Neural cell (in vitro differentiated cells): ENCODE data around the gene PES1. TPM values are rescaled to one million over a fixed set of nuclear protein-coding genes. Genes with fewer than 3 reads are reported as not detected.

Experiments
- H2AFZ ChIP-seq: fragments of 200-600, 300-800 bp; sonication (generic), shearing (Covaris generic); 2 replicates; pipeline ENCODE4 v1.6.0; 2014; ENCODE audit warnings: low read depth, mild to moderate bottlenecking, antibody characterized with exemption, low read length, moderate library complexity
- H3F3A ChIP-seq: fragments of 200-600 bp; shearing (Covaris generic); 2 replicates; pipeline ENCODE4 v1.6.1; 2016; ENCODE audit warnings: mild to moderate bottlenecking, moderate library complexity, mixed read lengths, antibody characterized with exemption, low read length; ENCODE audit not compliant: insufficient read depth, poor library complexity, severe bottlenecking
- H3K27ac ChIP-seq: fragments of 200-600, 300-800 bp; sonication (generic), shearing (Covaris generic); 2 replicates; pipeline ENCODE4 v1.5.1; 2014; ENCODE audit warnings: mild to moderate bottlenecking, low read length, moderate library complexity
- H3K27me3 ChIP-seq: fragments of 300-800, 200-600 bp; sonication (generic), shearing (Covaris generic); 2 replicates; pipeline ENCODE4 v1.6.0; 2014; ENCODE audit warnings: mild to moderate bottlenecking, low read depth, low read length, moderate library complexity; ENCODE audit not compliant: insufficient read depth
- H3K36me3 ChIP-seq: fragments of 300-800, 200-600 bp; sonication (generic), shearing (Covaris generic); 2 replicates; pipeline ENCODE4 v1.5.1; 2014; ENCODE audit warnings: mild to moderate bottlenecking, antibody characterized with exemption, low read length, moderate library complexity; ENCODE audit not compliant: insufficient read depth
- H3K4me2 ChIP-seq: fragments of 300-800, 200-600 bp; sonication (generic), shearing (Covaris generic); 2 replicates; pipeline ENCODE4 v1.6.0; 2014; ENCODE audit warnings: mild to moderate bottlenecking, low read length
- H3K4me3 ChIP-seq: fragments of 300-800, 200-600 bp; sonication (generic), shearing (Covaris generic); 2 replicates; pipeline ENCODE4 v1.5.1; 2014; ENCODE audit warnings: mild to moderate bottlenecking, low read length, moderate library complexity
- H3K79me2 ChIP-seq: fragments of 200-600 bp; shearing (Covaris generic); replicated peaks from 2 replicates; pipeline ENCODE4 v1.6.0; 2014; ENCODE audit warnings: mild to moderate bottlenecking, low read length, moderate library complexity; ENCODE audit not compliant: insufficient read depth
- H3K9ac ChIP-seq: fragments of 300-800, 200-600 bp; sonication (generic), shearing (Covaris generic); 2 replicates; pipeline ENCODE4 v1.6.1; 2016; ENCODE audit warnings: mild to moderate bottlenecking, low read length, mixed read lengths
- H3K9me2 ChIP-seq: fragments of 200-600 bp; shearing (Covaris generic); 2 replicates; pipeline ENCODE4 v1.6.1; 2016; ENCODE audit warnings: mild to moderate bottlenecking, low read length, mixed read lengths; ENCODE audit not compliant: insufficient read depth
- H3K9me3 ChIP-seq: fragments of 200-600, 300-800 bp; sonication (generic), shearing (Covaris generic); 2 replicates; pipeline ENCODE4 v1.6.1; 2016; ENCODE audit warnings: mild to moderate bottlenecking, mixed run types, low read length, moderate library complexity, mixed read lengths
- H4K20me1 ChIP-seq: fragments of 200-600 bp; shearing (Covaris generic); 2 replicates; pipeline ENCODE4 v1.6.1; 2016; ENCODE audit warnings: mild to moderate bottlenecking, mixed run types; ENCODE audit not compliant: insufficient read depth
- EP300 ChIP-seq: fragments of 450-650 bp; conservative IDR thresholded peaks from 2 replicates; pipeline ENCODE4 v1.6.1; 2014; ENCODE audit warnings: antibody characterized with exemption, mild to moderate bottlenecking, moderate library complexity; ENCODE audit not compliant: poor library complexity, severe bottlenecking
- EZH2 ChIP-seq: fragments of 200-600, 300-800 bp; shearing (Covaris generic), sonication (generic); IDR thresholded peaks from 2 replicates; pipeline ENCODE4 v1.6.1; 2014; ENCODE audit warnings: antibody characterized with exemption, low read length, borderline replicate concordance, mild to moderate bottlenecking; ENCODE audit not compliant: insufficient read depth, poor library complexity, severe bottlenecking
- MXI1 ChIP-seq: fragments of 450-650 bp; conservative IDR thresholded peaks from 2 replicates; pipeline ENCODE4 v1.6.1; 2014; ENCODE audit warnings: antibody characterized with exemption, mild to moderate bottlenecking; ENCODE audit not compliant: poor library complexity, severe bottlenecking
- POLR2AphosphoS5 ChIP-seq: IDR thresholded peaks from 2 replicates; pipeline ENCODE4 v1.6.1; 2012
- RAD21 ChIP-seq: fragments of 450-650 bp; conservative IDR thresholded peaks from 2 replicates; pipeline ENCODE4 v1.6.1; 2014; ENCODE audit warnings: antibody characterized with exemption, mild to moderate bottlenecking, moderate library complexity
- REST ChIP-seq: IDR thresholded peaks from 2 replicates; pipeline ENCODE4 v1.6.1; 2012; ENCODE audit warnings: borderline replicate concordance
- SMC3 ChIP-seq: fragments of 450-650 bp; conservative IDR thresholded peaks from 2 replicates; pipeline ENCODE4 v1.6.1; 2014; ENCODE audit warnings: antibody characterized with exemption, mild to moderate bottlenecking, moderate library complexity; ENCODE audit not compliant: poor library complexity
- TAF1 ChIP-seq: IDR thresholded peaks from 2 replicates; pipeline ENCODE4 v1.6.1; 2012; ENCODE audit warnings: low read depth
- polyA plus RNA-seq: library from polyadenylated mRNA; depleted of rRNA; stranded (reverse); fragments of >200 nt; gene quantifications from 2 replicates; pipeline ENCODE4 v1.2.3, GENCODE V29; 2014
- TF ChIP-seq, protein P1 (sequence below): fragments of 450-650 bp; IDR thresholded peaks from 2 replicates; pipeline ENCODE4 v1.5.1; 2014; ENCODE audit warnings: antibody characterized with exemption, mild to moderate bottlenecking, moderate library complexity; ENCODE audit not compliant: poor library complexity, severe bottlenecking

The PES1 gene
- polyA plus RNA-seq, 1 donor from 2014 or later = 44.1 TPM

- no peak overlapping the region for H3K27ac ChIP-seq
- TF ChIP-seq RAD21 (no peak), REST (no peak), POLR2AphosphoS5 (no peak), EP300 (no peak), TAF1 (no peak)
- TF ChIP-seq, protein P1, sequence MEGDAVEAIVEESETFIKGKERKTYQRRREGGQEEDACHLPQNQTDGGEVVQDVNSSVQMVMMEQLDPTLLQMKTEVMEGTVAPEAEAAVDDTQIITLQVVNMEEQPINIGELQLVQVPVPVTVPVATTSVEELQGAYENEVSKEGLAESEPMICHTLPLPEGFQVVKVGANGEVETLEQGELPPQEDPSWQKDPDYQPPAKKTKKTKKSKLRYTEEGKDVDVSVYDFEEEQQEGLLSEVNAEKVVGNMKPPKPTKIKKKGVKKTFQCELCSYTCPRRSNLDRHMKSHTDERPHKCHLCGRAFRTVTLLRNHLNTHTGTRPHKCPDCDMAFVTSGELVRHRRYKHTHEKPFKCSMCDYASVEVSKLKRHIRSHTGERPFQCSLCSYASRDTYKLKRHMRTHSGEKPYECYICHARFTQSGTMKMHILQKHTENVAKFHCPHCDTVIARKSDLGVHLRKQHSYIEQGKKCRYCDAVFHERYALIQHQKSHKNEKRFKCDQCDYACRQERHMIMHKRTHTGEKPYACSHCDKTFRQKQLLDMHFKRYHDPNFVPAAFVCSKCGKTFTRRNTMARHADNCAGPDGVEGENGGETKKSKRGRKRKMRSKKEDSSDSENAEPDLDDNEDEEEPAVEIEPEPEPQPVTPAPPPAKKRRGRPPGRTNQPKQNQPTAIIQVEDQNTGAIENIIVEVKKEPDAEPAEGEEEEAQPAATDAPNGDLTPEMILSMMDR = no peak
These were observed 9.7 kb downstream of the PES1 start for GRCh38 chr22:30582051-30582450.

GRCh38 chr22:30580896-30581295 is 10.8 kb downstream of the PES1 start:
- Histone ChIP-seq H3K9me3 (no peaks in the 10 kb centered on the region), H3K27me3 (no peaks in the 10 kb centered on the region), H3K27ac (no peak overlapping the region), H4K20me1 (no peaks in the 10 kb centered on the region), H3F3A (no peaks in the 10 kb centered on the region), H3K9ac (no peak overlapping the region), H3K9me2 (no peaks in the 10 kb centered on the region), H3K4me3 (no peak overlapping the region), H3K4me2 (no peak overlapping the region), H3K79me2 (no peaks in the 10 kb centered on the region), H3K36me3 (no peaks in the 10 kb centered on the region), H2AFZ (no peak overlapping the region)
- TF ChIP-seq REST (no peak), TAF1 (no peak), SMC3 (no peak), EZH2 (no peak), EP300 (no peak), POLR2AphosphoS5 (no peak), MXI1 (no peak), RAD21 (no peak)
- TF ChIP-seq, protein P1 = no peak

More at GRCh38 chr22:30582051-30582450, 9.7 kb downstream of the PES1 start:
- H3K4me3 ChIP-seq = no peak overlapping the region
- no peaks in the 10 kb centered on the region for H3K9me3 ChIP-seq
- H3K4me2 ChIP-seq = no peak overlapping the region
- no peaks in the 10 kb centered on the region for H3K27me3 ChIP-seq
- H3K9me2 ChIP-seq = no peaks in the 10 kb centered on the region
- H3F3A ChIP-seq = no peaks in the 10 kb centered on the region
- H3K36me3 ChIP-seq = no peaks in the 10 kb centered on the region
- H3K79me2 ChIP-seq = no peaks in the 10 kb centered on the region
- H4K20me1 ChIP-seq = no peaks in the 10 kb centered on the region
- H2AFZ ChIP-seq = no peak overlapping the region
- no peak overlapping the region for H3K9ac ChIP-seq
